ENCODE data around the gene C1orf87.

Gene C1orf87

GRCh38 chr1:60111118-60111517 is 37.5 kb upstream of the C1orf87 start:
- no peak for DNase-seq (ENCODE audit: low read depth)

GRCh38 chr1:60108196-60108595 is 34.6 kb upstream of the C1orf87 start:
- TF ChIP-seq CTCF (conservative IDR thresholded peaks at IDR 0.05; ENCODE audit: control insufficient read depth, insufficient read depth, low read depth, low read length): no peak
- H3K4me3 ChIP-seq (ENCODE audit: control insufficient read depth, low read depth, low read length): no peak overlapping the region
- no peak for DNase-seq (ENCODE audit: low read depth)

More at GRCh38 chr1:60111118-60111517, 37.5 kb upstream of the C1orf87 start:
- no peak overlapping the region for H3K4me3 ChIP-seq (ENCODE audit: control insufficient read depth, low read depth, low read length)
- no peak for TF ChIP-seq CTCF (conservative IDR thresholded peaks at IDR 0.05; ENCODE audit: control insufficient read depth, insufficient read depth, low read depth, low read length)

GRCh38 chr1:60103186-60103585 is 29.6 kb upstream of the C1orf87 start:
- no peak overlapping the region for H3K4me3 ChIP-seq (ENCODE audit: control insufficient read depth, low read depth, low read length)
- TF ChIP-seq CTCF (conservative IDR thresholded peaks at IDR 0.05; ENCODE audit: control insufficient read depth, insufficient read depth, low read depth, low read length): no peak
- DNase-seq (ENCODE audit: low read depth): no peak

- H3K4me3 ChIP-seq (ENCODE audit: control insufficient read depth, low read depth, low read length): no peak overlapping the region
- DNase-seq (ENCODE audit: low read depth): no peak
- TF ChIP-seq CTCF (conservative IDR thresholded peaks at IDR 0.05; ENCODE audit: control insufficient read depth, insufficient read depth, low read depth, low read length): no peak
Observed at GRCh38 chr1:60102267-60103061, 28.9 kb upstream of the C1orf87 start.

GRCh38 chr1:60101516-60101915 is 27.9 kb upstream of the C1orf87 start:
- no peak for TF ChIP-seq CTCF (conservative IDR thresholded peaks at IDR 0.05; ENCODE audit: control insufficient read depth, insufficient read depth, low read depth, low read length)
- DNase-seq (ENCODE audit: low read depth): no peak
- H3K4me3 ChIP-seq (ENCODE audit: control insufficient read depth, low read depth, low read length): no peak overlapping the region

GRCh38 chr1:60091195-60091715 is 17.7 kb upstream of the C1orf87 start:
- H3K4me3 ChIP-seq (ENCODE audit: control insufficient read depth, low read depth, low read length): no peak overlapping the region
- DNase-seq (ENCODE audit: low read depth): no peak
- TF ChIP-seq CTCF (conservative IDR thresholded peaks at IDR 0.05; ENCODE audit: control insufficient read depth, insufficient read depth, low read depth, low read length): no peak

All from fibroblast of mammary gland (primary cell).